GM12801 (cell line): ENCODE results near the gene HES4.

Source experiments
- CTCF ChIP-seq: IDR thresholded peaks from one replicate; pipeline ENCODE4 v1.5.1; 2011; ENCODE audit warnings: control low read depth; ENCODE audit not compliant: insufficient read length; ENCODE audit errors: extremely low read depth

HES4 gene

GRCh38 chr1:1033009-1033587 is 33.2 kb upstream of the HES4 start:
- no peak for TF ChIP-seq CTCF

- TF ChIP-seq CTCF = no peak
Measured at GRCh38 chr1:1032424-1032823, 32.5 kb upstream of the HES4 start.

- TF ChIP-seq CTCF = no peak
Measured at GRCh38 chr1:1031659-1032235, 31.9 kb upstream of the HES4 start.

- no peak for TF ChIP-seq CTCF
Measured at GRCh38 chr1:1027791-1028190, 27.9 kb upstream of the HES4 start.

GRCh38 chr1:1026599-1027413 is 26.9 kb upstream of the HES4 start:
- TF ChIP-seq CTCF = no peak

GRCh38 chr1:1025730-1026129 is 25.8 kb upstream of the HES4 start:
- no peak for TF ChIP-seq CTCF

- no peak for TF ChIP-seq CTCF
Measured at GRCh38 chr1:1024771-1025699, 25.1 kb upstream of the HES4 start.
